Heart right ventricle (tissue), 16 donors: ENCODE results near the gene TAGAP. TPM values are rescaled to one million over a fixed set of nuclear protein-coding genes. Genes with fewer than 3 reads are reported as not detected.
"Not testable (repeated sequence)": the region's sequence is repeated elsewhere in the genome, so short reads cannot be mapped to it uniquely, and the experiment has no call there.

Source experiments
- ATAC-seq, 8 donors: fragments of 200-7000 bp; cut with Tn5 transposase; one replicate each; pipeline ENCODE4 v1.9.1; 2020; ENCODE audit warnings: mild to moderate bottlenecking in 8 of 8, moderate library complexity in 8 of 8, moderate number of reproducible peaks in 1 of 8
- DNase-seq, 2 donors: peaks; one replicate each; pipeline ENCODE4 v3.0.0-alpha.2; 2020
- H3K27ac ChIP-seq, 10 donors: fragments of 200-600 bp; sonication (generic) in 2 of 10; one replicate each; pipeline versions ENCODE4 v1.5.0 to v1.8.0; 2020 to 2022; ENCODE audit warnings: mild to moderate bottlenecking in 3 of 10
- H3K27me3 ChIP-seq, 7 donors: fragments of 200-600 bp; one replicate each; pipeline ENCODE4 v1.8.0; 2021 to 2022; ENCODE audit warnings: mild to moderate bottlenecking in 2 of 7
- H3K36me3 ChIP-seq, 9 donors: fragments of 200-600 bp; sonication (generic) in 1 of 9; one replicate each; pipeline versions ENCODE4 v1.5.0 to v1.8.0; 2020 to 2022; ENCODE audit warnings: mild to moderate bottlenecking in 2 of 9
- H3K4me1 ChIP-seq, 9 donors: fragments of 200-600 bp; sonication (generic) in 1 of 9; one replicate each; pipeline versions ENCODE4 v1.5.0 to v1.8.0; 2020 to 2022; ENCODE audit warnings: mild to moderate bottlenecking in 4 of 9
- H3K4me3 ChIP-seq, 10 donors: fragments of 200-600 bp; sonication (generic) in 2 of 10; one replicate each; pipeline versions ENCODE4 v1.5.0 to v1.8.0; 2020 to 2022; ENCODE audit warnings: mild to moderate bottlenecking in 7 of 10, moderate library complexity in 2 of 10
- H3K9me3 ChIP-seq, 11 donors: fragments of 200-600 bp in 10 of 11; sonication (generic) in 2 of 11; one replicate each; pipeline versions ENCODE4 v1.5.0 to v1.8.0; 2013 to 2022; ENCODE audit warnings: mild to moderate bottlenecking in 2 of 11, control low read depth in 1 of 11, moderate library complexity in 1 of 11
- WGBS, 2 donors: extraction: QIAGEN DNeasy Blood & Tissue Kit; methylation state at CpG; one replicate each; pipeline ENCODE4 v1.1.7; 2013; ENCODE audit warnings: inconsistent platforms in 1 of 2; 5-methylcytosine and 5-hydroxymethylcytosine counted together
- intact Hi-C, 10 donors: fragments of 100-400 bp; cut with DNase I; formaldehyde crosslinking; loops; one replicate each; pipeline versions ENCODE4 v1.11.1 to v1.14.2; 2022
- polyA plus RNA-seq, 2 donors: library from polyadenylated mRNA; stranded (reverse); fragments of 200-250 nt; gene quantifications; one replicate each; pipeline ENCODE4 v1.2.3, GENCODE V29; 2013
- total RNA-seq, 10 donors: library from RNA; stranded (reverse); fragmentation: NEBNext Ultra II Directional in 3 of 10; extraction: Animal tissue kit (Norgen Biotek cat#: 25700) in 3 of 10; gene quantifications; one replicate each; pipeline versions ENCODE4 v1.2.1 to v1.2.4, GENCODE V29; 2021 to 2023
- TF ChIP-seq, protein P1 (sequence below), 9 donors: fragments of 200-600 bp; sonication (generic) in 2 of 9; IDR thresholded peaks; one replicate each; pipeline versions ENCODE4 v1.5.0 to v1.8.0; 2021 to 2022; ENCODE audit warnings: antibody characterized with exemption in 9 of 9, mild to moderate bottlenecking in 5 of 9, moderate library complexity in 1 of 9
- donor health status: Arrhythmogenic right ventricular cardiomyopathy.
- donor health status: ischemic (EF 13 %, LVEDD 7.1; RV severe dilation, severe dysfunction).
- donor health status: healthy with polysubstance abuse.
- donor health status: DM: no; HTN: yes; CAD: no.
- donor health status: DM: no; HTN: no; CAD: no.
- donor health status: ischemic (EF 25% LVEDD 6.9; RV normal size, moderate dysfunction).
- donor health status: ischemic (EF 25% LVEDD 5.7; RV mildly dilated, moderate dysfunction).
- donor health status: healthy.
- donor health status: DM: yes; HTN: yes; CAD: no.
- donor health status: Ischemic cardiomyopathy.
- donor health status: ischemic (EF 35%, LVEDD 5.7; RV mildly dilated, moderate dysfunction).
- donor health status: nonischemic (EF 11% LVEDD 7.7; RV severe dilation, severe dysfunction).
- donor health status: DM: yes; HTN: yes; CAD: no.
- donor health status: PGD.
- donor health status: ischemic (EF 29% LVEDD 5.4; RV normal size, mild dysfunction).
- donor health status: nonischemic (EF 23%, LVEDD 6.1; RV moderate dilation, normal function).

The TAGAP gene
- total and polyA plus RNA-seq, 12 donors = 0.28 to 6.5 (median 0.80) TPM

DNA sequence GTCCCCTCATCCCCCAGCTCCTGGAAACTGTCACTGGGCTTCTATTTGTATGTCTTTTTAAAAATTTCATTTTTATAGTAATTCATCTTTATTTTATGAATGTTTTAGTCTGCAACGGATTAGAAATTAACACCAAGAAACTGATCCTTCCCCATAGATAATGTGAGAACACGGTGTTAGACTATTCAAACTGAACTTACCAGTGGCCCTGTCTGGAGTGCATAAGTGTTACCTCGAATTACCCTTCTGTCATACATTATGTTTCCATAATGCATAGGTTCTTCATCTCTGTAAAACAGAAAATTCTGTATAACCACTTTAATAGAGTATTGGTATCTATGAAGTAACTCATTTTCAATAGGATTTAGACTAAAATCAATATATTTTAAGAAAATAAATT lies 51.2 kb downstream of the TAGAP start:
- DNase-seq (no peak), ATAC-seq (no peak)
- TF ChIP-seq, protein P1, sequence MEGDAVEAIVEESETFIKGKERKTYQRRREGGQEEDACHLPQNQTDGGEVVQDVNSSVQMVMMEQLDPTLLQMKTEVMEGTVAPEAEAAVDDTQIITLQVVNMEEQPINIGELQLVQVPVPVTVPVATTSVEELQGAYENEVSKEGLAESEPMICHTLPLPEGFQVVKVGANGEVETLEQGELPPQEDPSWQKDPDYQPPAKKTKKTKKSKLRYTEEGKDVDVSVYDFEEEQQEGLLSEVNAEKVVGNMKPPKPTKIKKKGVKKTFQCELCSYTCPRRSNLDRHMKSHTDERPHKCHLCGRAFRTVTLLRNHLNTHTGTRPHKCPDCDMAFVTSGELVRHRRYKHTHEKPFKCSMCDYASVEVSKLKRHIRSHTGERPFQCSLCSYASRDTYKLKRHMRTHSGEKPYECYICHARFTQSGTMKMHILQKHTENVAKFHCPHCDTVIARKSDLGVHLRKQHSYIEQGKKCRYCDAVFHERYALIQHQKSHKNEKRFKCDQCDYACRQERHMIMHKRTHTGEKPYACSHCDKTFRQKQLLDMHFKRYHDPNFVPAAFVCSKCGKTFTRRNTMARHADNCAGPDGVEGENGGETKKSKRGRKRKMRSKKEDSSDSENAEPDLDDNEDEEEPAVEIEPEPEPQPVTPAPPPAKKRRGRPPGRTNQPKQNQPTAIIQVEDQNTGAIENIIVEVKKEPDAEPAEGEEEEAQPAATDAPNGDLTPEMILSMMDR (IDR thresholded peaks at IDR 0.05) = no peak
- Histone ChIP-seq H3K27ac (no peak overlapping the region), H3K9me3 (peaks cover 0 to 12% (median 5%) of the 10 kb centered on the region in 11 donors), H3K4me1 (peaks cover 0 to 25% (median 0%) of the 10 kb centered on the region in 9 donors), H3K4me3 (no peak overlapping the region), H3K27me3 (no peaks in the 10 kb centered on the region), H3K36me3 (peaks cover 0 to 14% (median 0%) of the 10 kb centered on the region in 9 donors)
- 95 to 96% methylated on average over 3 of the region's 3 CpGs for WGBS, 2 donors
- intact Hi-C loops = no loop called here

DNA sequence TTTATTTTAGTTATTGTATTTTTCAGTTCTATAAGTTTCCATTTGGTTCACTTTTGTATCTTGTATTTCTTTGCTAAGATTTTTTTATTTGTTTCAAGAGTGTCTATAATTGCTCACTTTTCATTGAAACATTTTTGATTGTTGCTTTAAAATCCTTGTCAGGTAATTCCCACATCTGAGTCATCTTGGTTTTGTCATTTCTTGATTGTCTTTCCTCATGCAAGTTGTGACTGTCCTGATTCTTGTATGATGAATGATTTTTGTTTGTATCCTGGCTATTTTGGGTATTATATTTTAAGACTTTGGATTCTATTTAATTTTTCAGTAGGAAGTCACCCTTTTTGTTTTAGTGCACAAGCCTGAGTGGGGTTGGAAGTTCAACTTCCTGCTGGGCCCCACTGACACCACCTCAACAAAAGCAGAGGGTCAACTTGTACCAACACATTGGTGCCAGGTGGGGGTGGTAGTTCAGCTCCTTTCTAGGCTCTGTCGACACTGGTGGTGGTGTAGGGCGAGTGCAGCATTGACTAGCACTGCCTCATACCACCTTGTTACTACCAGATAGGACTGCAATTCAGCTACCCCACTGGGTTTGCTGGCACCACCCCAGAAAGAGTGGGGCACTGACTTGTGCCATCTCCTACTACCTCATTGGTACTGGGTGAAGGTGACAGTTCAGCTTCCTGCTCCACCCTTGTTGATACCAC lies 53.6 kb downstream of the TAGAP start:
- Histone ChIP-seq H3K27ac (no peak overlapping the region), H3K4me3 (no peak overlapping the region), H3K36me3 (peaks cover 0 to 14% (median 0%) of the 10 kb centered on the region in 9 donors), H3K9me3 (peaks cover 0 to 22% (median 11%) of the 10 kb centered on the region in 11 donors), H3K4me1 (peaks cover 0 to 16% (median 0%) of the 10 kb centered on the region in 9 donors), H3K27me3 (no peaks in the 10 kb centered on the region)
- WGBS, 2 donors = 91 to 95% methylated on average over 2 of the region's 2 CpGs
- ATAC-seq (no peak), DNase-seq (no peak)
- TF ChIP-seq, protein P1 (IDR thresholded peaks at IDR 0.05) = no peak
- intact Hi-C loops = no loop called here

DNA sequence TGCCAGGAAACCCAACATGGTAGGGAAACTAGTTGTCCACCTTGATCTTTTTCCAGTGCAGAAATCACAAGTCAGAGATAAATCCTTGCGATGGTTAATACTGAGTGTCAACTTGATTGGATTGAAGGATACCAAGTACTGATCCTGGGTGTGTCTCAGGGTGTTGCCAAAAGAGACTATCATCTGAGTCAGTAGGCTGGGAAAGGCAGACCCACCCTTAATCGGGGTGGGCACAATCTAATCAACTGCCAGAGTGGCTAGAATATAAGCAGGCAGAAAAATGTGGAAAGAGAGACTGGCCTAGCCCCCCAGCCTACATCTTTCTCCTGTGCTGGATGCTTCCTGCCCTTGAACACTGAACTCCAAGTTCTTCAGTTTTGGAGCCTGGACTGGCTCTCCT lies 55.1 kb downstream of the TAGAP start:
- intact Hi-C loops, ATAC-seq: not testable (repeated sequence)

DNA sequence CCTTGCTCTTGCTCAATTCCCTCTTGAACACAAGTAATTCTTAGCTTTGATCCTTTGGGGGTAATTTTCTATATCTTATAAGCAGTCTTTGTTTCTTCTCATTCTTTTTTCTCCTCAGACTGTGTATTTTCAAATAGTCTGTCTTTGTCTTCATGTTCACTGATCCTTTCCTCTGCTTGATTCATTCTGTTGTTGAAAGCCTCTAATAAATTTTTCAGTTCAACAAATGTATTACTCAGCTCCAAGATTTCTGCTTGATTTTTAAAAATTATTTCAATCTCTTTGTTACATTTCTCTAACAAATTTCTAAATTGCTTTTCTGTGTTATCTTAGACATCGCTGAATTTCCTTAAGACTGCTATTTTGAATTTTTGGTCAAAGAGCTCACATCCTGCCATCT lies 56.3 kb downstream of the TAGAP start:
- H3K27ac ChIP-seq = no peak overlapping the region
- TF ChIP-seq, protein P1 (IDR thresholded peaks at IDR 0.05) = no peak
- DNase-seq (no peak), ATAC-seq (no peak)
- 93 to 99% methylated on average over 1 of the region's 1 CpG for WGBS, 2 donors
- H3K36me3 ChIP-seq = peaks cover 0 to 18% (median 0%) of the 10 kb centered on the region in 9 donors
- intact Hi-C loops = no loop called here
- no peak overlapping the region for H3K4me3 ChIP-seq
- no peaks in the 10 kb centered on the region for H3K4me1 ChIP-seq
- H3K9me3 ChIP-seq = peaks cover 0 to 22% (median 11%) of the 10 kb centered on the region in 11 donors
- no peaks in the 10 kb centered on the region for H3K27me3 ChIP-seq

More for the DNA sequence above, 55.1 kb downstream of the TAGAP start:
- not testable (repeated sequence) for H3K27me3 ChIP-seq, H3K27ac ChIP-seq, H3K4me3 ChIP-seq, H3K4me1 ChIP-seq, DNase-seq
- peaks cover 0 to 16% (median 0%) of the 10 kb centered on the region in 9 donors for H3K36me3 ChIP-seq
- 95 to 99% methylated on average over 2 of the region's 2 CpGs for WGBS, 2 donors
- H3K9me3 ChIP-seq = peaks cover 0 to 22% (median 11%) of the 10 kb centered on the region in 11 donors

DNA sequence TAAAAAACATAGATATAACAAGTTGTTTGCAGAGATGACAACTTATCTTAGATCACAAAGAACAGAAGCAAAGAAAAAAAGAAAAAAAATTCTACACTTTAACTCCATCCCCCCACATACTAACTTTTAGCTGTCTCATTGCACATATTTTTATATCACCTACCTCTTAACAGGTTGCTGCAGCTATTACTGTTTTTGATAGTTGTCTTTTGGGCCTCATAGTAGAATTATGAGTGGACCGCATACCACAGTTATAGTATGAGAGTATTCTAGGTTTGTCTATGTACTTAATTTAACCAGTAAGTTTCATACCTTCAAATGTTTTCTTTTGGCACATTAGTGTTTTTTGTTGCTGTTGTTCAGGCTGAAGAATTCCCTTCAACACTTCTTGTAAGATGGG lies 57.1 kb downstream of the TAGAP start:
- TF ChIP-seq, protein P1 (IDR thresholded peaks at IDR 0.05) = no peak
- DNase-seq = no peak
- Histone ChIP-seq H3K27ac (no peak overlapping the region), H3K4me3 (no peak overlapping the region), H3K36me3 (peaks cover 0 to 15% (median 0%) of the 10 kb centered on the region in 9 donors), H3K4me1 (no peaks in the 10 kb centered on the region), H3K27me3 (no peaks in the 10 kb centered on the region), H3K9me3 (peaks cover 0 to 22% (median 11%) of the 10 kb centered on the region in 11 donors)
- WGBS, 2 donors = 98 to 100% methylated on average over 1 of the region's 1 CpG
- intact Hi-C loops = no loop called here
- no peak for ATAC-seq
